K562 (cell line): ENCODE results near the gene GSS.

ENCODE experiments used
- FOSL1 ChIP-seq: fragments of 200-800 bp; sonication (Bioruptor generic); conservative IDR thresholded peaks from 2 replicates; pipeline ENCODE4 v1.6.1; 2016; ENCODE audit warnings: missing genetic modification characterization, missing compliant biosample characterization
- FOXK1 ChIP-seq: sonication (generic); formaldehyde crosslinking; IDR thresholded peaks from 2 replicates; pipeline ENCODE4 v1.8.0; 2022; ENCODE audit warnings: missing genetic modification reagents, mild to moderate bottlenecking, borderline replicate concordance
- MCM7 ChIP-seq, 2 experiments: fragments of 450-650 bp; IDR thresholded peaks; 2 replicates each; pipeline ENCODE4 v1.6.1; 2016 to 2018
- RAD21 ChIP-seq, 2 experiments: fragments of 250-450 bp in 1 of 2; fragments of 450-650 bp in 1 of 2; sonication (Bioruptor Pico) in 1 of 2; formaldehyde crosslinking in 1 of 2; IDR thresholded peaks in 1 of 2; conservative IDR thresholded peaks in 1 of 2; 2 replicates each; pipeline versions ENCODE4 v1.4.0 to v1.8.0; 2020 to 2022; ENCODE audit warnings: mild to moderate bottlenecking in 2 of 2, moderate library complexity in 1 of 2
- TEAD2 ChIP-seq: fragments of 450-650 bp; IDR thresholded peaks from 2 replicates; pipeline ENCODE4 v1.6.1; 2016; ENCODE audit warnings: missing genetic modification characterization, control low read depth, missing compliant biosample characterization
- TF ChIP-seq, protein P1 (sequence below), 3 experiments: IDR thresholded peaks in 2 of 3; conservative IDR thresholded peaks in 1 of 3; 2 replicates each; pipeline ENCODE4 v1.5.1; 2011 to 2012; ENCODE audit warnings: low read length in 3 of 3, mild to moderate bottlenecking in 3 of 3, control low read depth in 2 of 3, improper control_type of control experiment in 1 of 3, inconsistent platforms in 1 of 3, low read depth in 1 of 3, mixed read lengths in 1 of 3, moderate library complexity in 1 of 3; ENCODE audit not compliant: insufficient read depth in 2 of 3
- TF ChIP-seq, protein P2 (sequence below), 2 experiments: fragments of 200-800 bp in 1 of 2; sonication (Bioruptor generic) in 1 of 2; sonication (generic) in 1 of 2; formaldehyde crosslinking in 1 of 2; IDR thresholded peaks in 1 of 2; conservative IDR thresholded peaks in 1 of 2; 2 replicates each; pipeline versions ENCODE4 v1.5.0 to v1.6.1; 2016 to 2020; ENCODE audit warnings: missing compliant biosample characterization in 1 of 2, missing genetic modification characterization in 1 of 2, missing genetic modification reagents in 1 of 2

DNA sequence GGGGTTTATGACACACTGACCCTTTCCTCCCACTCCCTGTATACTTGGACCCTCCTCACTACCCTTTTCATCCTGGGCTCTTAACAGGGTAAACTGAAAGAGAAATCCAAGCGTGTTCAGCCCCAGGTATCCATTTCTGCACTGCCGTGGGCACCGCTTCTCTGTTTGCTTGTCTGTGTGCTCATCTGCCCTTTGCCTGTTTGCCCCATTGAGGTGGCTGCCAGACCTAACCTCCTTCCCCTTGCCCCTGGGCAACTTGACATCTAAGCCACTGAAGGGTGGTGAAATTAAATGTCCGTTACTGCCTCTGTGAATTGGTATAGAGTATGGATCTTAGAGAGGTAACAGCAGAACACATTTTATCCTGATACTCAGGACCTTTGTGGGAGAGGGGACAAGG, 40.5 kb downstream of the GSS start:
- no peak for TF ChIP-seq RAD21 (CRISPR knock-in tag; conservative IDR thresholded peaks at IDR 0.05 in 1 of 2, IDR thresholded peaks at IDR 0.05 in 1 of 2)
- TF ChIP-seq, protein P1, sequence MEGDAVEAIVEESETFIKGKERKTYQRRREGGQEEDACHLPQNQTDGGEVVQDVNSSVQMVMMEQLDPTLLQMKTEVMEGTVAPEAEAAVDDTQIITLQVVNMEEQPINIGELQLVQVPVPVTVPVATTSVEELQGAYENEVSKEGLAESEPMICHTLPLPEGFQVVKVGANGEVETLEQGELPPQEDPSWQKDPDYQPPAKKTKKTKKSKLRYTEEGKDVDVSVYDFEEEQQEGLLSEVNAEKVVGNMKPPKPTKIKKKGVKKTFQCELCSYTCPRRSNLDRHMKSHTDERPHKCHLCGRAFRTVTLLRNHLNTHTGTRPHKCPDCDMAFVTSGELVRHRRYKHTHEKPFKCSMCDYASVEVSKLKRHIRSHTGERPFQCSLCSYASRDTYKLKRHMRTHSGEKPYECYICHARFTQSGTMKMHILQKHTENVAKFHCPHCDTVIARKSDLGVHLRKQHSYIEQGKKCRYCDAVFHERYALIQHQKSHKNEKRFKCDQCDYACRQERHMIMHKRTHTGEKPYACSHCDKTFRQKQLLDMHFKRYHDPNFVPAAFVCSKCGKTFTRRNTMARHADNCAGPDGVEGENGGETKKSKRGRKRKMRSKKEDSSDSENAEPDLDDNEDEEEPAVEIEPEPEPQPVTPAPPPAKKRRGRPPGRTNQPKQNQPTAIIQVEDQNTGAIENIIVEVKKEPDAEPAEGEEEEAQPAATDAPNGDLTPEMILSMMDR (IDR thresholded peaks at IDR 0.05 in 2 of 3, conservative IDR thresholded peaks at IDR 0.05 in 1 of 3; ENCODE audit: insufficient read depth in 2 of 3, low read depth in 1 of 3, low read length in 3 of 3), result no peak
- no peak for TF ChIP-seq FOXK1 (CRISPR knock-in tag)
- TF ChIP-seq, protein P2, sequence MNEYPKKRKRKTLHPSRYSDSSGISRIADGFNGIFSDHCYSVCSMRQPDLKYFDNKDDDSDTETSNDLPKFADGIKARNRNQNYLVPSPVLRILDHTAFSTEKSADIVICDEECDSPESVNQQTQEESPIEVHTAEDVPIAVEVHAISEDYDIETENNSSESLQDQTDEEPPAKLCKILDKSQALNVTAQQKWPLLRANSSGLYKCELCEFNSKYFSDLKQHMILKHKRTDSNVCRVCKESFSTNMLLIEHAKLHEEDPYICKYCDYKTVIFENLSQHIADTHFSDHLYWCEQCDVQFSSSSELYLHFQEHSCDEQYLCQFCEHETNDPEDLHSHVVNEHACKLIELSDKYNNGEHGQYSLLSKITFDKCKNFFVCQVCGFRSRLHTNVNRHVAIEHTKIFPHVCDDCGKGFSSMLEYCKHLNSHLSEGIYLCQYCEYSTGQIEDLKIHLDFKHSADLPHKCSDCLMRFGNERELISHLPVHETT (CRISPR knock-in tag; conservative IDR thresholded peaks at IDR 0.05 in 1 of 2, IDR thresholded peaks at IDR 0.05 in 1 of 2), result no peak
- TF ChIP-seq TEAD2 (tag), result no peak
- no peak for TF ChIP-seq FOSL1 (tag)
- TF ChIP-seq MCM7 (IDR thresholded peaks at IDR 0.05), result no peak
